Keratinocyte (primary cell): Measurements from ENCODE around the gene HSPG2. TPM values are rescaled to one million over a fixed set of nuclear protein-coding genes. Genes with fewer than 3 reads are reported as not detected.

ENCODE experiments used
- DNase-seq: peaks from one replicate; pipeline ENCODE4 v3.0.0-alpha.2; 2011; ENCODE audit warnings: low read depth, missing footprints, low spot score
- FAIRE-seq: peaks from 2 replicates; lab custom pipeline; 2011; peaks lifted over from hg19 to GRCh38; lab: Jason Lieb, UNC
- H2AFZ ChIP-seq: 2 replicates; pipeline ENCODE4 v1.6.0; 2012; ENCODE audit warnings: low read length, control low read depth, inconsistent platforms; ENCODE audit not compliant: control insufficient read depth
- H3K27ac ChIP-seq: 2 replicates; pipeline ENCODE4 v1.5.1; 2011; ENCODE audit warnings: low read length; ENCODE audit not compliant: control insufficient read depth, insufficient read depth
- H3K27me3 ChIP-seq: 3 replicates; pipeline ENCODE4 v1.6.0; 2011; ENCODE audit warnings: low read length; ENCODE audit not compliant: control insufficient read depth, insufficient read depth; ENCODE audit errors: extremely low read depth
- H3K36me3 ChIP-seq, 2 experiments: 2 replicates in 1 of 2; 3 replicates in 1 of 2; pipeline ENCODE4 v1.5.1; 2011; ENCODE audit warnings: low read length in 2 of 2, mild to moderate bottlenecking in 1 of 2; ENCODE audit not compliant: control insufficient read depth in 2 of 2, insufficient read depth in 2 of 2; ENCODE audit errors: extremely low read depth in 1 of 2
- H3K4me1 ChIP-seq: 3 replicates; pipeline ENCODE4 v1.5.1; 2011; ENCODE audit warnings: low read length; ENCODE audit not compliant: control insufficient read depth, insufficient read depth; ENCODE audit errors: extremely low read depth
- H3K4me2 ChIP-seq: 3 replicates; pipeline ENCODE4 v1.6.0; 2011; ENCODE audit warnings: low read depth, low read length; ENCODE audit not compliant: control insufficient read depth, insufficient read depth; ENCODE audit errors: extremely low read depth
- H3K4me3 ChIP-seq, 3 experiments: fragments of 200-600 bp in 1 of 3; sonication (generic) in 1 of 3; 2 replicates in 2 of 3; 3 replicates in 1 of 3; pipeline ENCODE4 v1.5.1; 2011 to 2016; ENCODE audit warnings: low read length in 3 of 3, mild to moderate bottlenecking in 3 of 3, control low read depth in 2 of 3, inconsistent platforms in 1 of 3, low read depth in 1 of 3, mixed read lengths in 1 of 3, mixed run types in 1 of 3, moderate library complexity in 1 of 3; ENCODE audit not compliant: control insufficient read depth in 2 of 3, insufficient read depth in 2 of 3; ENCODE audit errors: extremely low read depth in 1 of 3
- H3K79me2 ChIP-seq: 2 replicates; pipeline ENCODE4 v1.6.0; 2012; ENCODE audit warnings: low read length; ENCODE audit not compliant: control insufficient read depth, insufficient read depth
- H3K9ac ChIP-seq: 3 replicates; pipeline ENCODE4 v1.6.0; 2011; ENCODE audit warnings: low read length; ENCODE audit not compliant: control insufficient read depth, insufficient read depth; ENCODE audit errors: extremely low read depth
- H3K9me1 ChIP-seq: 3 replicates; pipeline ENCODE4 v1.6.0; 2011; ENCODE audit warnings: low read length; ENCODE audit not compliant: control insufficient read depth, insufficient read depth; ENCODE audit errors: extremely low read depth
- H3K9me3 ChIP-seq: 2 replicates; pipeline ENCODE4 v1.5.1; 2012; ENCODE audit warnings: low read depth, low read length; ENCODE audit not compliant: control insufficient read depth
- H4K20me1 ChIP-seq: 3 replicates; pipeline ENCODE4 v1.6.0; 2011; ENCODE audit warnings: low read length; ENCODE audit not compliant: control insufficient read depth, insufficient read depth; ENCODE audit errors: extremely low read depth
- CTCF ChIP-seq, 3 experiments: IDR thresholded peaks in 1 of 3; conservative IDR thresholded peaks in 1 of 3; optimal IDR thresholded peaks in 1 of 3; 2 replicates in 2 of 3; 3 replicates in 1 of 3; pipeline versions ENCODE3 to v1.5.1; 2011; ENCODE audit warnings: low read length in 3 of 3, mild to moderate bottlenecking in 3 of 3, moderate library complexity in 2 of 3, control low read depth in 1 of 3, inconsistent platforms in 1 of 3; ENCODE audit not compliant: insufficient read depth in 2 of 3; ENCODE audit errors: extremely low read depth in 1 of 3
- EZH2 ChIP-seq: IDR thresholded peaks from one replicate; pipeline ENCODE4 v1.6.1; 2012; ENCODE audit warnings: inconsistent platforms, mild to moderate bottlenecking, low read length, moderate library complexity
- dilution Hi-C: fragments of 300-500 bp; cut with MboI; formaldehyde crosslinking; loops from one replicate; pipeline ENCODE4 v1.7.0; 2020; ENCODE audit warnings: low sequenced_read_pairs; ENCODE audit not compliant: extremely low pct_ligation_motif_present
- polyA plus RNA-seq, 5 experiments: library from polyadenylated mRNA; depleted of rRNA in 3 of 5; stranded (reverse) in 3 of 5; stranded (forward) in 1 of 5; unstranded in 1 of 5; fragments of >200 nt; gene quantifications; 1 replicate in 1 of 5; 2 replicates in 3 of 5; 3 replicates in 1 of 5; pipeline versions ENCODE4 v1.2.1 to v1.2.3, GENCODE V29; 2011 to 2012; ENCODE audit warnings: missing spikeins in 2 of 5, low read depth in 1 of 5, low replicate concordance in 1 of 5

HSPG2 gene
- polyA plus RNA-seq, 1 donor (not counting 4 experiments of a cell fraction or from before 2014, with no cell fraction given): 9.0 TPM

DNA sequence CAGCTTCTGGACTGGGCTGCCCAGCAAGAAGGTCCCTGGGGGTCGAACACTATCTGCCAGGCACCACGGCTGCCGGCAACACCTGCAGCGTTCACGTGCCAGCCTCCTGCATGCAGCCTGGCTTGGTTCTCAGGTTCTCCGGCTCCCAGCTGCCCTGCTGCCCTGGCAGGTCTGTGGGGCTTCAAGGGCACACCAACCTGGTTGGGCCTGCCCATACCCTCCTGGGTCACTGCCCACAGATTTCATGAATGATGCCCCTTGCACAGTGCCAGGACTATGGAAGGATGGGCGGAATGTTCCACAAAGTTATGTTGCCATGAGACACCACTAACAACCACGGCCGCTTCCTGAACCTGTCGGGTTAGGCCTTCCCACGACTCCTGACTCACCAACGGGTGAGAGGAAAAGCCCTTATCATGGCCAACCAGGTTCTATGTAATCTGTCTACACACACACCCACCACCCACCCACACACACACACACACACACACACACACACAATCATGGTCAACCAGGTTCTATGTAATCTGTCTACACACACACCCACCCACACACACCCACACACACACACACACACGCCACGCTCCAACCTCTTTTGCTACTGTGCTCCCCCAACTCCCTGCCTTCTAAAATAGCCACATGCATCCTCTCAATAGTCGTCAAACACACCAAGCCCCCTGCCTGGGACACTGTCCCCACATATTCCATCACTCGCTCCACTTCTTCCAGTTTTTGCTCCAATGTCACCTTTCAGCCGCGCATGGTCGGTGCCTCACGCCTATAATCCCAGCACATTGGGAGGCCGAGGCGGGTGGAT is 32.2 kb downstream of the HSPG2 start:
- Histone ChIP-seq H3K4me2 (peak overlapping the region; percentile 56), H3K9me1 (no peaks in the 10 kb centered on the region), H3K9me3 (no peaks in the 10 kb centered on the region), H4K20me1 (peaks cover 5% of the 10 kb centered on the region), H3K9ac (peak overlapping the region; percentile 44), H2AFZ (no peak overlapping the region), H3K79me2 (peaks cover 7% of the 10 kb centered on the region), H3K4me1 (peaks cover 16% of the 10 kb centered on the region), H3K27ac (peak overlapping the region; percentile 76), H3K4me3 (no peak overlapping the region), H3K27me3 (no peaks in the 10 kb centered on the region), H3K36me3 (peaks cover 0 to 10% of the 10 kb centered on the region in 2 experiments)
- FAIRE-seq (peak; percentile 78), DNase-seq (peak; percentile 69)
- dilution Hi-C loops: no loop called here
- TF ChIP-seq EZH2: no peak
- TF ChIP-seq CTCF (optimal IDR thresholded peaks at IDR 0.05 in 1 of 3, IDR thresholded peaks at IDR 0.05 in 1 of 3, conservative IDR thresholded peaks at IDR 0.05 in 1 of 3; ENCODE audit: extremely low read depth in 1 of 3, insufficient read depth in 2 of 3, low read length in 3 of 3): no peak

DNA sequence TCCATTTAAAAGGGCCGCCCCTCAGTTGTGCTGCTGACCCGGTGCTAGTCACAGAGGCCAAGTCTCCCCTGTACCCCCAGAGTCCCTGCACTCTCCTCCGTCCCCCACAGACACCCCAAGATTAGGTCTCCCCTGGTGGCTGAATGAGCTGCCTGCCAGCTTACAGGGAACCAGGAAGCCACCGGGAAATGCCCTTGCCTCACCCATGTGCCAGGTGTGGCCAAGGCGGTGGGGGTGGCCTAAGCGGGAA is 32.7 kb downstream of the HSPG2 start:
- TF ChIP-seq CTCF (optimal IDR thresholded peaks at IDR 0.05 in 1 of 3, IDR thresholded peaks at IDR 0.05 in 1 of 3, conservative IDR thresholded peaks at IDR 0.05 in 1 of 3; ENCODE audit: extremely low read depth in 1 of 3, insufficient read depth in 2 of 3, low read length in 3 of 3) (peak in 1 of 3 experiments; percentile 7), EZH2 (no peak)
- H3K4me3 ChIP-seq: no peak overlapping the region
- H3K4me2 ChIP-seq: no peak overlapping the region
- peak overlapping the region; percentile 44 for H3K9ac ChIP-seq
- peaks cover 7% of the 10 kb centered on the region for H3K79me2 ChIP-seq
- FAIRE-seq (no peak), DNase-seq (no peak)
- no peak overlapping the region for H2AFZ ChIP-seq
- no peaks in the 10 kb centered on the region for H3K27me3 ChIP-seq
- H4K20me1 ChIP-seq: peaks cover 9% of the 10 kb centered on the region
- H3K9me3 ChIP-seq: no peaks in the 10 kb centered on the region
- H3K4me1 ChIP-seq: peaks cover 16% of the 10 kb centered on the region
- H3K36me3 ChIP-seq: peaks cover 0 to 12% of the 10 kb centered on the region in 2 experiments
- no peaks in the 10 kb centered on the region for H3K9me1 ChIP-seq
- H3K27ac ChIP-seq: peak overlapping the region; percentile 76
- dilution Hi-C loops: no loop called here
